GM18873 (cell line): ENCODE data around the gene CDX2.
A peak's percentile ranks its signal among the peaks of the same experiment; 100 is the strongest.
"Not testable (repeated sequence)": the region's sequence is repeated elsewhere in the genome, so short reads cannot be mapped to it uniquely, and the experiment has no call there.

Source experiments
- ATAC-seq: cut with Tn5 transposase; IDR thresholded peaks from one replicate; pipeline ENCODE4 v1.9.1; 2021; ENCODE audit warnings: mild to moderate bottlenecking, moderate library complexity, moderate number of reproducible peaks; ENCODE audit not compliant: unreplicated experiment, low FRiP score

The CDX2 gene

DNA sequence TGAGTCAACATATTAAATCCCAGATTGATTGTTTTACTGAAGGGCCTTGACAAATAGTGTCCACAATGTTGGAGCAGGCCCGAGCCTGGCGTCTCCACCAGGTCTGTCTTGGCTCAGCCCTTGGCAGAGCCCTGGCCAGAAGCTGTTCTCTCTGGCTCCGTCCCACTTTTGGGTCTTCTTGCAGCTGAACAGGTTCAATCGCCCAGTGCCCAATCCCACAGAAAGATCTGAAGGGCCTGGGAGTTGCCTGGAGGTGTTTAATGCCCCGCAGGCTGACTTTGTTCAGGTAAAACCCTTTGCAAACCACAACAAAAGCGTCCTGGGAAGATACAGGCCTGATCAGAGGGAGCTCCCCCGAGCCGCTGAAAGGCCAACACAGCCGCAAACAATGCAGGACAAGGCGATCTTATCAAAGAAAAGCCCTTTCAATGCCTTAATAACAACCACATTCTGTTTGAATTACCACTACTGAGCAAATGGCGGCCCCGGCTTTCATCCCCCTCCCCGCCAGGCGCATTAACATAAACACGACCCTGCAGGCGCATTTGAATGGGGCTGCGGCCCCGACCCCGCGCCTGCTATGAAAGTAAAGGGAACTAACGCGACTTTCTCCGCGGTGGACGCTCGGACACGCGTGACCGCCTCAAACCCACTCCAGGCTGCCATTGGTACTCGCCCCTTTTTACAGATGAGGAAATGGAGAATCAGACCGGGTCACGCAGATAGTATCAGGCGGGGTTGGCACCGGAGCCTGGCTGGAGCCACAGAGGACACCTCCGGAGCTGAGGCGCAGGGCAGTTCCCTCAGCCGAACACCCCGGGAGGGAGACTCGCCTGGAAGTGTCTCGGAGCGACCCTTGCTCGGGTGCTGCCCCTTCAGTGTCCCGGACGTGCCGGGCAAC lies 3.1 kb downstream of the CDX2 start:
- ATAC-seq, result no peak

- no peak for ATAC-seq
These were observed 3.8 kb downstream of the CDX2 start for GRCh38 chr13:27965343-27965739.

GRCh38 chr13:27964741-27965323 lies 4.3 kb downstream of the CDX2 start:
- no peak for ATAC-seq

GRCh38 chr13:27964206-27964605 lies 4.9 kb downstream of the CDX2 start:
- ATAC-seq, result not testable (repeated sequence)

DNA sequence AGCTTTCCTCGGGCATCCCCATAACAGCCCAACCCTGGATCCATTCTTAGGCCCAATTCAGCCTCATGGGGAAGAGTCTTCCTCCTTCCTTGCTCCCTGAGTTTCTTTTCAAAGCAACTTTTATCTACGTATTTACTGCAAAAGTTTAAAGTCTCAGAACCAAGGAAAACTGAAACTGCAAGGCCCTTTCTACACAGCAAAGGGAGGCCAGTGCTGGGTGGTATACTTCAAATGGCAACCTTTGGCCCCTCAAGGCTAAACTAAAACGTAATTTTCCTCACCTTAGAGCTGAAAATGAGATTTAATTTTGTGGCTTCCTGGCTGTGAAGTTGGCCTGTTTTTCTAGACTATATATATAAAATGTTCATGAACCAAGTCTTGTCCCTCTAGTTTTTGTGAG lies 5.6 kb downstream of the CDX2 start:
- ATAC-seq, result no peak

GRCh38 chr13:27962982-27963381 lies 6.1 kb downstream of the CDX2 start:
- ATAC-seq, result no peak

GRCh38 chr13:27962128-27962841 lies 6.8 kb downstream of the CDX2 start:
- no peak for ATAC-seq

GRCh38 chr13:27961227-27962085 lies 7.7 kb downstream of the CDX2 start:
- ATAC-seq, result no peak

- ATAC-seq, result no peak
These were observed 8.5 kb downstream of the CDX2 start for GRCh38 chr13:27960362-27961226.

- ATAC-seq, result no peak
These were observed 9.1 kb downstream of the CDX2 start for GRCh38 chr13:27959976-27960361.

DNA sequence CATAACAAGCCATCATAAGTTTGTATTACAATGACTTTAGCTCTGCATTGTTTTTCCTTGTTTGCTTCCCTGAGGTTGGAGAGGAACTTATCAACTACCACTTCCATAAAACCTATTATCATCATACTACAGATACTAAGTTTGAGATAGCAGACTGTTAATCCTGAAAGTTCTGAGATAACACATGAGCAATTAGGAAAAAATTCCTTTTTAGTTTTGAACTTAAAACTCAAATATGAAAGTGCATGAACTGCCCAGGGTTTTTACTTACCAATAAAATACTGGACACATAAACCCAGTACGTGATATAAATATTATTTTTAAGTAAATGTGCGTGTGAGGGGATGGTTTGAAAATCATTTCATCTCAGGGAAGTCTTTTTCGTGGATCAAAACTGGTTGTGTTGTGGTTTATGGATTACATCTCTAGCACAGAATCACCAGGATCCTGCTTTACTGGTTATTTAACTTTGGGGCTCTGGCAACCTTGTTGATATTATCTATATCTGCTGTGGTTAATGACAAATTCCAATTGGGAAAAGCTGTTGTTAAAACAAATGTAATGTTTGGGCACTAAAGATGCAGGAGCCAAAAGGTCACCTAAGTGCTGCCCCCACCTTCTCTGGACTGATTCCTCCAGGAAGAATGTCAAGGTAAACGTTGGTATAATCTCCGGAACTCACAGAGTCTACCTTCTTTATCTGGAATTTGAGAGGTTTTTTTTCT lies 12.4 kb downstream of the CDX2 start:
- no peak for ATAC-seq

- ATAC-seq, result no peak
These were observed 14.0 kb downstream of the CDX2 start for GRCh38 chr13:27955014-27955591.

- no peak for ATAC-seq
These were observed 14.7 kb downstream of the CDX2 start for GRCh38 chr13:27954406-27954851.

DNA sequence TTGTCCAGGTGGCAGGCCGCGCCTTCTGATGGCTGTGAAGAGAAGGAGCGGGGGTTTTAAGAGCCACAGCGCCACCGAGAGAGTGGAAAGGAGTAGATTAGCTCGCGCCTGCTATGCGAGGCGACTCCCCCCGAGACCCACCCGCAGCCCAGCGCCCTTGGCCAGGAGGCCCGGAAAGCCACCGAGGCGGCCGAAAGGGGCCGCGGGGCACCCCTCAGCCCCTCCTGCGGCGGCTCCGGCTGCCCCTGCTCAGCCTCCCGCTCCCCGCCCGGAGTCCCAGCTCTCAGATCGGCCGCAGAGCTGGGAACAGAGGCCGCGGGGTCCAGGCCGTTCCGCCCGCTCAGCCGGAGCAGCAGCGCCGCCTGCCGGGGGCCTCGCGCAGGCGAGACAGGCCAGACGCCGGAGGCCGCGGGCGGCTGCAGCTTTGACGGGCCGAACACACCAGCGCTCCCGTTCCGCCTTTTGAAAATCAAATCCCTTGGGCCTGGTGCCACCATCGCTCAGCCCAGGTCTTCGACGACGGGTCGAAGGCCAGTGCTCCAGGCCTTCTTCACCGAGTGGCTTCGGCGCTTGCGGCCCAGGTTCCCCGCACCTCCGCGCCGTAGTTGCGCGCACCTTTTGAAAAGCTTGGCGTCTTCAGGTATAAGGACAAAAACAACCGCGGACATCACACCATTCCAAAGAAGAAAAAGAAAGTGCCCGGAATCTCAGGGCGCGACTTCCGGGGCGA lies 15.3 kb downstream of the CDX2 start:
- ATAC-seq, result peak; percentile 76

GRCh38 chr13:27952876-27953675 lies 16.0 kb downstream of the CDX2 start:
- no peak for ATAC-seq

DNA sequence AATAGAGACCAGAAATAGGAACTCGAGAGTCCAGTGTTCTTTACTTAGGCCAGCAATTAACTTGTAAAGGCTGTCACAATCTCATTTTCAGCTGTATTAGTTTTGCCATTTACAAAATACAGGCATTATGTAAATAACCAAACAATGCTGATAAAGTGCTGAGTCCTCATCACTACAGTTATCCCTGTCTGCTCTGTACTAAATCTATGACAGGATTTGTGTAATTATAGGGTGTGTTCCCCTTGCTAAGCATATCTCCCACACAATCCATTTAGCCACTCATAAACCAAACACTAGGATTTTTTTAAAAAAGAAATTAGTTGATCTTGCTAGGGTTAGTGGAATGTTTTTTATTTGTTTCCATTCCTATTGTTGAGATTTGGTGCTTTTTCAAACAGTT lies 26.1 kb downstream of the CDX2 start:
- no peak for ATAC-seq
